Esophagus muscularis mucosa (tissue), 4 donors: ENCODE measurements around the gene DENR.

Experiments
- EP300 ChIP-seq: sonication (generic); formaldehyde crosslinking; IDR thresholded peaks from one replicate; pipeline ENCODE4 v1.6.1; 2017; ENCODE audit warnings: antibody characterized with exemption
- POLR2A ChIP-seq: fragments of 450-650 bp; IDR thresholded peaks from one replicate; pipeline ENCODE4 v1.6.1; 2017; ENCODE audit warnings: antibody characterized with exemption, moderate library complexity, mild to moderate bottlenecking, low read depth
- POLR2AphosphoS5 ChIP-seq, 2 donors: sonication (generic); formaldehyde crosslinking; IDR thresholded peaks; one replicate each; pipeline ENCODE4 v1.6.1; 2017; ENCODE audit warnings: antibody characterized with exemption in 2 of 2
- TF ChIP-seq, protein P1 (sequence below), 3 experiments: fragments of 200-600 bp in 2 of 3; fragments of 450-650 bp in 1 of 3; sonication (generic) in 2 of 3; IDR thresholded peaks; one replicate each; pipeline ENCODE4 v1.5.1; 2017 to 2019; ENCODE audit warnings: antibody characterized with exemption in 3 of 3, mild to moderate bottlenecking in 2 of 3, moderate library complexity in 1 of 3

GRCh38 chr12:122722387-122722786, 30.2 kb upstream of the DENR start:
- TF ChIP-seq, protein P1, sequence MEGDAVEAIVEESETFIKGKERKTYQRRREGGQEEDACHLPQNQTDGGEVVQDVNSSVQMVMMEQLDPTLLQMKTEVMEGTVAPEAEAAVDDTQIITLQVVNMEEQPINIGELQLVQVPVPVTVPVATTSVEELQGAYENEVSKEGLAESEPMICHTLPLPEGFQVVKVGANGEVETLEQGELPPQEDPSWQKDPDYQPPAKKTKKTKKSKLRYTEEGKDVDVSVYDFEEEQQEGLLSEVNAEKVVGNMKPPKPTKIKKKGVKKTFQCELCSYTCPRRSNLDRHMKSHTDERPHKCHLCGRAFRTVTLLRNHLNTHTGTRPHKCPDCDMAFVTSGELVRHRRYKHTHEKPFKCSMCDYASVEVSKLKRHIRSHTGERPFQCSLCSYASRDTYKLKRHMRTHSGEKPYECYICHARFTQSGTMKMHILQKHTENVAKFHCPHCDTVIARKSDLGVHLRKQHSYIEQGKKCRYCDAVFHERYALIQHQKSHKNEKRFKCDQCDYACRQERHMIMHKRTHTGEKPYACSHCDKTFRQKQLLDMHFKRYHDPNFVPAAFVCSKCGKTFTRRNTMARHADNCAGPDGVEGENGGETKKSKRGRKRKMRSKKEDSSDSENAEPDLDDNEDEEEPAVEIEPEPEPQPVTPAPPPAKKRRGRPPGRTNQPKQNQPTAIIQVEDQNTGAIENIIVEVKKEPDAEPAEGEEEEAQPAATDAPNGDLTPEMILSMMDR (IDR thresholded peaks at IDR 0.05), result no peak
- TF ChIP-seq POLR2A (no peak), POLR2AphosphoS5 (IDR thresholded peaks at IDR 0.05) (no peak), EP300 (no peak)
